Right atrium auricular region (tissue), 2 donors: ENCODE measurements around the gene VWDE. TPM values are rescaled to one million over a fixed set of nuclear protein-coding genes. Genes with fewer than 3 reads are reported as not detected.
"Not testable (repeated sequence)": the region's sequence is repeated elsewhere in the genome, so short reads cannot be mapped to it uniquely, and the experiment has no call there.

Experiments
- DNase-seq: peaks from one replicate; pipeline ENCODE4 v3.0.0-alpha.2; 2019; ENCODE audit warnings: low spot score
- H3K27ac ChIP-seq, 2 donors: fragments of 200-600 bp; sonication (generic); 1 replicate in 1 of 2; 2 replicates in 1 of 2; pipeline ENCODE4 v1.5.1; 2016 to 2019
- H3K27me3 ChIP-seq, 2 donors: fragments of 200-600 bp; sonication (generic); one replicate each; pipeline versions ENCODE4 v1.5.1 to v1.6.0; 2017 to 2019
- H3K36me3 ChIP-seq: fragments of 200-600 bp; sonication (generic); one replicate; pipeline ENCODE4 v1.5.1; 2016
- H3K4me1 ChIP-seq, 2 donors: fragments of 200-600 bp; sonication (generic); one replicate each; pipeline versions ENCODE4 v1.5.1 to v1.6.0; 2017 to 2019
- H3K4me3 ChIP-seq, 2 donors: fragments of 200-600 bp; sonication (generic); 1 replicate in 1 of 2; 2 replicates in 1 of 2; pipeline ENCODE4 v1.5.1; 2017 to 2019; ENCODE audit warnings: mild to moderate bottlenecking in 1 of 2, moderate library complexity in 1 of 2
- H3K9me3 ChIP-seq, 2 donors: fragments of 200-600 bp; sonication (generic); one replicate each; pipeline ENCODE4 v1.5.1; 2019
- total RNA-seq, 2 donors: library from RNA; depleted of rRNA; stranded (reverse); fragments of >200 nt; gene quantifications; one replicate each; pipeline ENCODE4 v1.1.0, GENCODE V29; 2016
- TF ChIP-seq, protein P1 (sequence below), 2 donors: fragments of 200-600 bp; sonication (generic); IDR thresholded peaks; one replicate each; pipeline ENCODE4 v1.5.1; 2019; ENCODE audit warnings: antibody characterized with exemption in 2 of 2

The VWDE gene
- total RNA-seq: 10 to 100 TPM in 1 of 2 donors, 1 to 10 TPM in 1; 4.0 to 14.4 TPM

DNA sequence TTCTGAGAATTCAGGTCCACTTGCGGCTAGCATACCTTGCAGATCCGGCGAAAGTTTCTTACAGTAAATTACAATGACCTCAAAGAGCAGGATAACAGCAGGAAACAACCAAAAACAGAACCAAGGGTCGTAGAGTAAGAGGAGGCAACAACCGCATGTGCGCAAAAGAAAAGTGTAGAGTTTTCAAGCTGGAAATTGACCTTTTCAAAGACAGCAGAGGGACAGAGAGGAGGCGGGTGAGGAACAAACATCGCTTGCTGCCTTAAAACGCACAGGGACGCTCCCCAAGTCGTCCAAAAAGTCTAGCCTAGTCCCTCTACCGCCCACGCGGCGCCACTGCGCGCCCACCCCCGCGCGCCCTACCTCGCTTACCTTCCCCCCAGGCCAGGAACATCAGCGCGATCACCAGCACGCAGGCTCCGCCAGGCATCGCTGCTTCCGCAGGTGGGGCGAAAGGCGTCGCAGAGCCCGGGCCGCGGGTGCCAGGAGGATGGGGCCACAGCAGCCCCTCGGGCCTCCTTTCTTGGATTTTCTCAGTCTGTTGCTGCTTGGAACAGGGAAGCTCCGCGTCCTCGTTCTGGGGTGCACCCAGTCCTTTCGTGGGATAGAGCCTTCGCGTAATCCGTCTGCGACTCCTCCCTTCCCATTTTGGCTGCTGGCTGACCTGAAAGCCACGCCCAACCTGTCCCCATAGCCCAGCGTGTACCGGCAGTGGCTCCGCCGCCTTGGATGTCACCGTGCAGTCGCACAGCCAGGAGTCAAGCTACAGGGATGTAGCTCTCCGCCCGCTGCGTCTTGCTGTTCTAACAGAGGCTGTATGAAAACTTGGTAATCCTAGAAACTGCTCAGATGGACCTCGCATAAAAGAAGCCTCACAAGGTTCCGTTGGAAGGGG lies at the start of gene VWDE:
VWDE (minus strand) TSS at position 579 of the 895 bp plus-strand sequence; CDS start at position 430, 149 bp downstream.
- H3K27me3 ChIP-seq: no peaks in the 10 kb centered on the region
- TF ChIP-seq, protein P1, sequence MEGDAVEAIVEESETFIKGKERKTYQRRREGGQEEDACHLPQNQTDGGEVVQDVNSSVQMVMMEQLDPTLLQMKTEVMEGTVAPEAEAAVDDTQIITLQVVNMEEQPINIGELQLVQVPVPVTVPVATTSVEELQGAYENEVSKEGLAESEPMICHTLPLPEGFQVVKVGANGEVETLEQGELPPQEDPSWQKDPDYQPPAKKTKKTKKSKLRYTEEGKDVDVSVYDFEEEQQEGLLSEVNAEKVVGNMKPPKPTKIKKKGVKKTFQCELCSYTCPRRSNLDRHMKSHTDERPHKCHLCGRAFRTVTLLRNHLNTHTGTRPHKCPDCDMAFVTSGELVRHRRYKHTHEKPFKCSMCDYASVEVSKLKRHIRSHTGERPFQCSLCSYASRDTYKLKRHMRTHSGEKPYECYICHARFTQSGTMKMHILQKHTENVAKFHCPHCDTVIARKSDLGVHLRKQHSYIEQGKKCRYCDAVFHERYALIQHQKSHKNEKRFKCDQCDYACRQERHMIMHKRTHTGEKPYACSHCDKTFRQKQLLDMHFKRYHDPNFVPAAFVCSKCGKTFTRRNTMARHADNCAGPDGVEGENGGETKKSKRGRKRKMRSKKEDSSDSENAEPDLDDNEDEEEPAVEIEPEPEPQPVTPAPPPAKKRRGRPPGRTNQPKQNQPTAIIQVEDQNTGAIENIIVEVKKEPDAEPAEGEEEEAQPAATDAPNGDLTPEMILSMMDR (IDR thresholded peaks at IDR 0.05): no peak
- H3K4me1 ChIP-seq: peaks cover 0 to 5% of the 10 kb centered on the region in 2 donors
- peak within 1 kb of the TSS; percentile 70 to 73 for H3K27ac ChIP-seq
- H3K4me3 ChIP-seq: peak within 1 kb of the TSS; percentile 59 to 64
- H3K9me3 ChIP-seq: no peaks in the 10 kb centered on the region
- H3K36me3 ChIP-seq: no peaks in the 10 kb centered on the region
- no peak for DNase-seq

DNA sequence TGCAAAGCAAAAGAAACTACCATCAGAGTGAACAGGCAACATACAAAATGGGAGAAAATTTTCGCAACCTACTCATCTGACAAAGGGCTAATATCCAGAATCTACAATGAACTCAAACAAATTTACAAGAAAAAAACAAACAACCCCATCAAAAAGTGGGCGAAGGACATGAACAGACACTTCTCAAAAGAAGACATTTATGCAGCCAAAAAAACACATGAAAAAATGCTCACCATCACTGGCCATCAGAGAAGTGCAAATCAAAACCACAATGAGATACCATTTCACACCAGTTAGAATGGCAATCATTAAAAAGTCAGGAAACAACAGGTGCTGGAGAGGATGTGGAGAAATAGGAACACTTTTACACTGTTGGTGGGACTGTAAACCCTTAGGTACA lies 49.5 kb upstream of the VWDE start:
- not testable (repeated sequence) for DNase-seq, H3K27me3 ChIP-seq, H3K36me3 ChIP-seq, H3K9me3 ChIP-seq, H3K4me1 ChIP-seq, H3K4me3 ChIP-seq, H3K27ac ChIP-seq

DNA sequence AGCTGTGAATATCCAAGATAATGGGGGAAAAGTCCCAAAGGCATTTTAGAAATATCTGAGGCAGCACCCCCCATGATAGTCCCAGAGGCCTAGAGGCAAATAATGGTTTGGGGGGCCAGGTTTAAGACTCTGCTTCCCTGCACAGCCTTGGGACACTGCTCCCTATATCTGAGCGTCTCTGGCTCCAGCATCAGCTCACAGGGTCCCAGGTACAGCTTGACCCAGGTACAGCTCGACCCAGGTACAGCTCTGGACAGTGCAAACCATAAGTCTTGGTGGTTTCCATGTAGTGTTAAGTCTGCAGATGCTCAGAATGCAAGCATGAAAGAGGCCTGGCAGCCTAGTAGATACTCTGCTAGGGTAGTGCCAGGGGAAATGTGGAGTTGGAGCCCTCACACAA lies 47.0 kb upstream of the VWDE start:
- H3K27me3 ChIP-seq: no peaks in the 10 kb centered on the region
- TF ChIP-seq, protein P1 (IDR thresholded peaks at IDR 0.05): no peak
- H3K9me3 ChIP-seq: no peaks in the 10 kb centered on the region
- no peaks in the 10 kb centered on the region for H3K4me1 ChIP-seq
- H3K4me3 ChIP-seq: no peak overlapping the region
- H3K36me3 ChIP-seq: no peaks in the 10 kb centered on the region
- no peak for DNase-seq
- H3K27ac ChIP-seq: no peak overlapping the region

DNA sequence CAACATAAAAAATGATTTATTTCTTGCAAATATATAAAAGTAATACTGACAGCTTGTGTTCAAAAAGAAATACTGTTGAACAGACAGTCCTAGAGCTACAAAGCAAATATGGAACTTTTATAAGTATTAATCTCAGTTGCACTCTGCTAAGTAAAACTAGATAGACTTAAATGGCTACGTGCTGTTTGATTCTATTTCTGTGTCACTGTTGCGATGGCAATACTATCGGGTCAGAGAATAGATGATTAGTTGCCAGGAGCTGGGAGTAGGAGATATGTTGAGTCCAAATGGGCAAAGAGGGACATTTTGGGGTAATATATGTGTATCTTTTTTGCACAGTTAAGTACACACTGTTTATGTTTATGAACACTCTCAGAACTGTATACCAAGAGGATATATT lies 41.1 kb upstream of the VWDE start:
- Histone ChIP-seq H3K27me3 (no peaks in the 10 kb centered on the region), H3K4me3 (no peak overlapping the region), H3K4me1 (no peaks in the 10 kb centered on the region), H3K27ac (peak overlapping the region in 1 of 2 donors; percentile 46), H3K36me3 (no peaks in the 10 kb centered on the region), H3K9me3 (no peaks in the 10 kb centered on the region)
- TF ChIP-seq, protein P1 (IDR thresholded peaks at IDR 0.05): no peak
- DNase-seq: no peak

DNA sequence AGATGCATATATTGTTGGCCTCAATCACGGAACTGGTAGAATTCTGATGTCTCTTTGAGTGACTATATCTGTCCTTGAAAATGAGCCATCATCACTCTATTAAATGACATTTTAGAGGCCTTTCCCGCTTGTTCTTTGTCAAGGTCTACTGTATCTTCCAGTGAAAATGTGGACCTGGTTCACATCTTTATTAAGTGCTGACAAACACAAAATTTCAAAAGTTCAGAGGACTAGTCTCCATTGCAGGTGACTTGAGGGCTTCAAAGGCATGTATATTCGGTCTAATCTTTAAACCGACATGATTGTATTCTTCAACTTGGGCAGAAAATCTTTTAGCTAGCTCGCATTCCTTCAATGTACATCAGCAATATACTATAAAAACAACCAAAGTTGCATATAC lies 36.6 kb upstream of the VWDE start:
- Histone ChIP-seq H3K4me1 (no peaks in the 10 kb centered on the region), H3K36me3 (no peaks in the 10 kb centered on the region), H3K4me3 (no peak overlapping the region), H3K9me3 (no peaks in the 10 kb centered on the region), H3K27ac (no peak overlapping the region), H3K27me3 (no peaks in the 10 kb centered on the region)
- TF ChIP-seq, protein P1 (IDR thresholded peaks at IDR 0.05): no peak
- DNase-seq: no peak

DNA sequence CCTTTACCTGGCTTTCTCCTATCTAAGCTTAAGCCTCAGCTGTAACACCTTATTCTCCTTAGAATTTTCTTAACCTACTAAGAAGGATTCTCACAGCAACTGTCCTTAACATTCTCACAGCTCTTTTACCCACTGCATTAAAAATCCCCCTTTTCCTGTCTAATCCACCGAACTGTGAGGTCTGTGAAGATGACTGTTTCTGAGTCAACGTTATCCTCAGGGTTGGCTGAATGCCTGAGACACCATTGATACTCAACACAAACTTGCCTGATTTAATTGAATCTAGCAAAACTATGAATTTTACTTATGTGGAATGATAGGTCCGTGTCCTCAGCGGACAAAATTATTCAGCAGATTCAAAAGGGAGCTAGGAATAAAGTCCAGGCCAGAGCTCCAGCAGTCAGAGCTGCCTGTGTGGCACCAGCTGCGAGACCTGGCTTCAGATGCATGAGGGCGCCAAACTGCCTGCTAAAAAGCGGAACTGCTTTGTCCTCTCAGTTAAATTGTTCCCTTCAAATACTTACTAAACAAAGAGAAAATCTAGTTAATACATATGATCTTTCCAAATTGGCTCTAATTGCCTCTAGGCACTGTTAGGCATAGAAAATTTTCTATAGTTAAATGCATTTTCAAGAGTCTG lies 33.4 kb upstream of the VWDE start:
- no peaks in the 10 kb centered on the region for H3K9me3 ChIP-seq
- no peaks in the 10 kb centered on the region for H3K27me3 ChIP-seq
- DNase-seq: no peak
- no peak overlapping the region for H3K4me3 ChIP-seq
- H3K27ac ChIP-seq: no peak overlapping the region
- H3K4me1 ChIP-seq: no peaks in the 10 kb centered on the region
- TF ChIP-seq, protein P1 (IDR thresholded peaks at IDR 0.05): peak in 1 of 2 donors; percentile 34
- H3K36me3 ChIP-seq: no peaks in the 10 kb centered on the region
